HS-27A (cell line): ENCODE data around the gene NBL1.

Source experiments
- DNase-seq: peaks from one replicate; pipeline ENCODE4 v3.0.0-alpha.2; 2012; ENCODE audit warnings: low read depth, missing footprints

The NBL1 gene

DNA sequence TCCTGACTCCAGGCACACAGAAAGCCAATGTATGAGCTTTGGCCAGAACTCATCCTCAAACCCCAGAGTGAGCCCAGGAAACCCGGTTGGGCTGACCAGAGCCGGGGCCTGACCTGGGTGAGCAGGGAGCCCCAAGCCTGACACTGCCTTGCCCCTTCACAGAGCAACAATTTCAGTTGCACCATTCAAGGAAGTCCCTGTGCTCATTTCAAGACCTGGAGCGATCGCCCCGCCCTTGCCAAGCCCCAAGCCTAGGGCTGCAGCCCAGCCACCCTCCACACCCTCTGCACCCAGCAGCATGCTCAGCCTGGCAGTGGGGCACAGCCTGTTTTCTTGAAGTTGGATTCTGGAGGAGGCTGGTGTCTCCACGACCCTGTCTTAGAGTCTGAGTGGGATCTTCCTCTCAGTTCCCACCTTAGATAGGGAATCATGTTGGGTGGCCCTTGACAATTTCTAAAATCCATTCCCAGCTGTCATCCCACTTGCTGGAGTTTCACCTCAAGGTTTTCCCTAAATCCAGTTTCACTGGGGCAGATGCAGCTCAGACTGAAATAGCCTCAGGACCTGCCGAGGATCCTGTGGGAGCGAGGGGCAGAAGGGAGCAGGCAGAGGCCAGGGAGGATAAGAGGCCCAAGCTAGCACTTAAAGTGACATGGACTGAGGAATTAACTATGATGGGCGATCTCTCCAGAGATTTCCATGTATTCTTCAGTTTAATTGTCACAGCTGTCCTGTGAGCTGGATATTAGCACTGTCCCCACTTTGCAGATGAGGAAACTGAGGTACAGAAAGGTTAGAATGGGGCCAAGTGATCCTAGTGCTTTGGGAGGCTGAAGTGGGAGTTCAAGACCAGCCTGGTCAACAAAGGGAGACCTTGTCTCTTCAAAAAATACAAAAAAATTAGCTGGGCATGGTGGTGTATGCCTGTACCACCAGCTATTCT is 2.5 kb downstream of the NBL1 start:
- no peak for DNase-seq

DNA sequence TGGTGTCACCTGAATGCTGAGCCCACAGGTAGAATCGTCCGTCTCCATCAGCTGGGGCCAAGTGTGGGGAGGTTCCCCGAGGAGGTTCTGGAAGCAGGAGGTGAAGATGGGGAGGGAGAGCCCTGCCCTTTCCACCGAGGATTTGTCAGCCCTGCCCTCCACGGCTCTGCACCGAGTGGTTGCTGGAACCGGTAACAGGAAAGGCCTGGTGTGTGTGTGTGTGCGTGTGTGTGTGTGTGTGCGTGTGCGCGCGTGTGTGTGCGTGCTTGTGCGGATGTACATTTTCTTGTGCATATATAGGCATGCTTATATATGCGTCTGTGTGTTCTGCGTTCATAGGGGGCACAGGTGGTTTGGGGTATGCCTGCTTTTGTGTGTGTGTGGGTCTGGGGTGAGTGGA is 3.5 kb downstream of the NBL1 start:
- DNase-seq = no peak

DNA sequence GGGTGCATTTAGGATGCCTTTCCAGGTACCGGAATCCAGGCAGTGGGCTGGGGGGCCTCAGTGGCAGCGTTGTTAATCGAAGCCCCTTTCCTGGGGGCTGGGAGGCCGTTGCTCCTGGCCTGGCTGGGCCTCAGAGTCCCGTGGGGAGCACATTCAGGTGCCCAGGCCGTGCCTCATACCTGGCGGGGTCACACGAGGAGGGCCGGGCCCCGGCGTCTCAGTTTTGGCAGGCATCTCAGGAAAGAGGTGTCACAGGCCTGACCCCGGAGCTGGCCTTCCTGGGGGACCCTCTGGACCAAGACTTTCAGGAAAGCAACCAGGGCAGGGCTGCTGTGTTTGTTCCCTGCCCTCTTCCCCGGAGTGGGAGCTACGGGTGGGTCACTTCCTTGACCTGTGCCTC is 4.1 kb downstream of the NBL1 start:
- DNase-seq = no peak

GRCh38 chr1:19648689-19649088 is 4.6 kb downstream of the NBL1 start:
- DNase-seq = no peak

GRCh38 chr1:19650416-19651140 is 6.5 kb downstream of the NBL1 start:
- no peak for DNase-seq

- DNase-seq = no peak
Measured at GRCh38 chr1:19651141-19651737, 7.1 kb downstream of the NBL1 start.

GRCh38 chr1:19654386-19654785 is 10.3 kb downstream of the NBL1 start:
- DNase-seq = no peak

DNA sequence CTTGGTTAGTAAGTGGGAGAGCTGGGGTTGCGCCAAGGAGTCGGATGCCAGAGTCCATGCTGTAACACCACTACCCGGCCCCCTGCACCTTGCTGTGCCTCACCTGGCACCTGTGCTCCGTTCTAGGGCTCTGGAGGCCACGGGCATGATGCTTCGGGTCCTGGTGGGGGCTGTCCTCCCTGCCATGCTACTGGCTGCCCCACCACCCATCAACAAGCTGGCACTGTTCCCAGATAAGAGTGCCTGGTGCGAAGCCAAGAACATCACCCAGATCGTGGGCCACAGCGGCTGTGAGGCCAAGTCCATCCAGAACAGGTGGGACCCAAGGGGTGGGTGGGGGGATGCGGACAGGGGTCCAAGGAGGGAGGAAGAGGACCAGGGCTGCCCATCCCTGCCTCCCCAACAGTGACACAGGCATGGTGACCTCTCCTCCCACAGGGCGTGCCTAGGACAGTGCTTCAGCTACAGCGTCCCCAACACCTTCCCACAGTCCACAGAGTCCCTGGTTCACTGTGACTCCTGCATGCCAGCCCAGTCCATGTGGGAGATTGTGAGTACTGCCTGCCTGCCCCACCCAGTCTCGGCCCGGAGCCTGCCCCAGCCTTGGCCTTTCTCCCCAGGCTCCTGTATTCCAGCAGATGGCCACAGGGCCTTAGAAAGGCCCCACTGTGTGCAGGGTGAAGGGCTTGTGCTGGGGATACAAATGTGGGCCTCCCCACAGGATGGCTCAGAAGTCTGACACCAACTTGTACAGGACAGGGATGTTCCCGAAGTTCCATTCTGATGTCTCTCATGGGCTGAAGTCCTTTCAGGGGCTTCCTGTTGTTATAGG is 11.0 kb downstream of the NBL1 start:
- no peak for DNase-seq

DNA sequence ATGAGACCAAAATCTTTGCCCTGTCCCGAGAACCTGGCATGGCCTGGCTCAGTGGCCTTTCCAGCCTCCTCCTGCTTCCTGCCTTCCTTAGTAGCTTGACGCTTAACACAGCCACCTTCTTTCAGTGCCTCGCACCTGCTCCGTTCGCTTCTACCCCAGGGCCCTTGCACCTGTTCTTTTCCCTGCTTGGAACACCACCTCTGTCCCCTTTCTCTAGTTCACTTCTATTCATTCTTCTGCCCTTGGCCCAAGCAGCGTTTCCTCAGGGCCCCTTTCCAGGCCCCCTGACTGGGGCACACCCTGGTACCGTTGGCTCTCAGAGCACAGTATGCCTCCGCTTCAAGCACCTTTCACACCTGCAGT is 11.6 kb downstream of the NBL1 start:
- DNase-seq = no peak

DNA sequence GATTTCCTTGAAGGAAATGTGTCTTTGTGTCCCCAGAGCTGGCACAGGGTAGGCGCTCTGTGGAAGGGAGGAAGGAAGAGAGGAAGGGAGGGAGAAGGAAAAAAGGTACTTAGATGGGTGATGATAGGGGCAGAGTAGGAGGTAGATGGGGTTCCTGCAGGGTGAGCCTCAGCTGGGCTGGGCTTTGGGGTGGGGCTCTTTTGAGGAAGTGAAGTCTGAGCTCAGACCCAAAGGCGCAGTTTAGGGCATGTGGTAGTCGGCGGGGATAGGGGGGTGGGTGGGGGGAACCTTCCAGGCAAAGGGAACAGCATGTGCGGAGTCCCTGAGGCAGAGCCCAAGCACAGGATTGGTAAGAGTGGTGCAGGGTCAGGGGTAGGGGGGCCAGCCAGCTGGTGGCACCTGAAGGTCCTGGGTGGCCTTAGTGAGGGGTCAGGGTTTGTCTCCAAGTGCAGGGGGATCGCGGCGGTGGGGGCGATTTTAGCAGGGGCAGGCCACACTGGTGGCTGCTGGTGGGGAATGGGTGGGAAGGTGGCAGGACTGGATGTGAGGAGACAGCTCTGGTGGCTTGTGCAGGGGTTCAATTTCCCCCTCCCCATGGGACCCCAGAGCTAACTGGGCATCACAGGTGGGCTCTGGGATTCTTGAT is 12.1 kb downstream of the NBL1 start:
- no peak for DNase-seq

DNA sequence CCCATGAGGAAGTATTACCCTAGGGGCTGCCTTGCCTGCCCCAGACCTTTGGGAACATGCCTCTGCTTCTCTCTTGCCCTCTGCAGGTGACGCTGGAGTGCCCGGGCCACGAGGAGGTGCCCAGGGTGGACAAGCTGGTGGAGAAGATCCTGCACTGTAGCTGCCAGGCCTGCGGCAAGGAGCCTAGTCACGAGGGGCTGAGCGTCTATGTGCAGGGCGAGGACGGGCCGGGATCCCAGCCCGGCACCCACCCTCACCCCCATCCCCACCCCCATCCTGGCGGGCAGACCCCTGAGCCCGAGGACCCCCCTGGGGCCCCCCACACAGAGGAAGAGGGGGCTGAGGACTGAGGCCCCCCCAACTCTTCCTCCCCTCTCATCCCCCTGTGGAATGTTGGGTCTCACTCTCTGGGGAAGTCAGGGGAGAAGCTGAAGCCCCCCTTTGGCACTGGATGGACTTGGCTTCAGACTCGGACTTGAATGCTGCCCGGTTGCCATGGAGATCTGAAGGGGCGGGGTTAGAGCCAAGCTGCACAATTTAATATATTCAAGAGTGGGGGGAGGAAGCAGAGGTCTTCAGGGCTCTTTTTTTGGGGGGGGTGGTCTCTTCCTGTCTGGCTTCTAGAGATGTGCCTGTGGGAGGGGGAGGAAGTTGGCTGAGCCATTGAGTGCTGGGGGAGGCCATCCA is 12.8 kb downstream of the NBL1 start:
- DNase-seq = no peak

GRCh38 chr1:19657511-19657910 is 13.4 kb downstream of the NBL1 start:
- no peak for DNase-seq

GRCh38 chr1:19658186-19658585 is 14.1 kb downstream of the NBL1 start:
- no peak for DNase-seq

GRCh38 chr1:19661721-19662228 is 17.7 kb downstream of the NBL1 start:
- peak; percentile 39 for DNase-seq

DNA sequence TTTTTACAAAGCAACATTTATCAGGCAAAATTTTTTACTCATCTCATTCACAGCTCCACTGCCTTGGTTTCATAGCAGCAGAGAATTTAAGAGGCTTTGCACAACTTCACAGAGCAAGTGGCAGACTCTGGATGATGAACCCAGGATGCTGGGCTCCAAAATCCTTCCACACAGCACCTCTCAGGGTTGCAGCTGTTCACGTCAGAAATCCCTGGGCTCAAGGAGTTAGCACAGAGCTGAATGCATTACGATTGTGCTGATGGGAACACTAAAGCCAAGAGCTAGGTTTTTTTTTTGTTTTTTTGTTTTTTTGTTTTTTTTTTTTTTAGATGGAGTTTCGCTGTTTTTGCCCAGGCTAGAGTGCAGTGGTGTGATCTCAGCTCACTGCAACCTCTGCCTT is 18.2 kb downstream of the NBL1 start:
- DNase-seq = no peak

- no peak for DNase-seq
Measured at GRCh38 chr1:19664453-19665185, 20.5 kb downstream of the NBL1 start, which contains the start of gene HTR6. Gene HTR6, plus strand, starts transcription at chr1:19664875. Its CDS starts 879 bp downstream, at chr1:19665754.

DNA sequence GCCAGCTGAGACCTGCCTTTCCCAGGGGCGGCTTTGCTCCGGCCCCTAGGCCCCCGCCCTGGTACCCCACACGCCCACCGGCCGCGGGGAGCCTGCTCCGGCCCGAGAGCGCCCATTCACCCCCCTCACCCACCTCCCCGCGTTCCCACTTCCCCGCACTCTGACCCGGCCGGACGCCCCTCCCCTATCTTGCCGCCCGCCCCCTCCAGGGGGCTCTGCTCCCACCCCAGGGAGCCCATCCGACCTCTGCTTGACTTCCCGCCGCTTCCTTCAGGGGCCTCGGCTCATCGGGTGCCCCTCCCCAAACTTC is 21.0 kb downstream of the NBL1 start:
- DNase-seq = no peak

DNA sequence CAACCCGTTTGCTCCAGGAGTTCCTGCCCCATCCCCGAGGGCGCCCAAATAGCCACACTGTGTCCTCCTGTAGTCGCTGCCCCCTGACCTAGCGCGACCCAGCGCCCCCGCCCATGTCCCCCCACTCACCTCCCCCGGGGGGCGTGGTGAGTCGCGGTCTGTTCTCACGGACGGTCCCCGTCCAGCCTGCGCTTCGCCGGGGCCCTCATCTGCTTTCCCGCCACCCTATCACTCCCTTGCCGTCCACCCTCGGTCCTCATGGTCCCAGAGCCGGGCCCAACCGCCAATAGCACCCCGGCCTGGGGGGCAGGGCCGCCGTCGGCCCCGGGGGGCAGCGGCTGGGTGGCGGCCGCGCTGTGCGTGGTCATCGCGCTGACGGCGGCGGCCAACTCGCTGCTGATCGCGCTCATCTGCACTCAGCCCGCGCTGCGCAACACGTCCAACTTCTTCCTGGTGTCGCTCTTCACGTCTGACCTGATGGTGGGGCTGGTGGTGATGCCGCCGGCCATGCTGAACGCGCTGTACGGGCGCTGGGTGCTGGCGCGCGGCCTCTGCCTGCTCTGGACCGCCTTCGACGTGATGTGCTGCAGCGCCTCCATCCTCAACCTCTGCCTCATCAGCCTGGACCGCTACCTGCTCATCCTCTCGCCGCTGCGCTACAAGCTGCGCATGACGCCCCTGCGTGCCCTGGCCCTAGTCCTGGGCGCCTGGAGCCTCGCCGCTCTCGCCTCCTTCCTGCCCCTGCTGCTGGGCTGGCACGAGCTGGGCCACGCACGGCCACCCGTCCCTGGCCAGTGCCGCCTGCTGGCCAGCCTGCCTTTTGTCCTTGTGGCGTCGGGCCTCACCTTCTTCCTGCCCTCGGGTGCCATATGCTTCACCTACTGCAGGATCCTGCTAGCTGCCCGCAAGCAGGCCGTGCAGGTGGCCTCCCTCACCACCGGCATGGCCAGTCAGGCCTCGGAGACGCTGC is 21.7 kb downstream of the NBL1 start:
- DNase-seq = no peak

DNA sequence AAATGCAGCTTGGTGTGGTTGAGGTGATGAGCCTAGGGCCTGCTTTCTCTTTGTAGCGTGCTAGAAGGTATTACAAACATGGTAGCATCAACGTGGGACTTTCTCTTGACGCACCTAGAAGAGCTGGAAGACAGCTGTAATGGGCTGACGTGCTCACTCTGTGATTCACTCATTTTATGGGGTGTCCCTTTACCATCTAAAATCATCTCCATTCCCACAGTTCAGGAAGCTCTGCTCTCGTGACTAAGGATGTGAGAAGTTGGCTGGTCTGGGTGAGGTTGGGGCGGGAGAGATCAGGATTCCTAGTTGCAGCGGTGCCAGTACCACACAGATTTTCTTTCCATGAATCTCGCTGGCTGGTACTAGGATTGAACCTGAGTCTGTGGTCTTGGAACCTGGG is 24.8 kb downstream of the NBL1 start:
- no peak for DNase-seq
